C4-2B (cell line): ENCODE data around the gene HS6ST3.

Experiments
- ZFX ChIP-seq: fragments of 450-650 bp; IDR thresholded peaks from 2 replicates; pipeline ENCODE4 v1.6.1; 2017
- TF ChIP-seq, protein P1 (sequence below): fragments of 450-650 bp; conservative IDR thresholded peaks from 2 replicates; pipeline ENCODE4 v1.5.1; 2017; ENCODE audit warnings: mild to moderate bottlenecking

DNA sequence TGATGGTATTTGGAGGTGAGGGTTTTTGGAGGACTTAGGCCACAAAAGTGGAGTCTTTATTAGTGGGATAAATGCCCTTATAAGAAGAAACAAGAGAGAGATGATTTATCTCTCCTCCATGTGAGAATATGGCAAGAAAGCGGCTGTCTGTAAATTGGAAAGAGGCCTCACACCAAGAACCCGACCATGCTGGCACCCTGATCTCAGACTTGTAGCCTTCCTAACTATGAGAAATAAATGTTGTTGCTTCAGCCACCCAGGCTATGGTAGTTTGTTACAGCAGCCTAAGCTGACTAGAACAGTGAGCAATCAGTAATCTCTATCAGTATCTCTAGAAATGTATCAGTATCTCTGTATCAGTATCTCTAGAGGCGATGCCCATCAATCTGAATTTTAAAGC is 617.2 kb downstream of the HS6ST3 start:
- TF ChIP-seq, protein P1, sequence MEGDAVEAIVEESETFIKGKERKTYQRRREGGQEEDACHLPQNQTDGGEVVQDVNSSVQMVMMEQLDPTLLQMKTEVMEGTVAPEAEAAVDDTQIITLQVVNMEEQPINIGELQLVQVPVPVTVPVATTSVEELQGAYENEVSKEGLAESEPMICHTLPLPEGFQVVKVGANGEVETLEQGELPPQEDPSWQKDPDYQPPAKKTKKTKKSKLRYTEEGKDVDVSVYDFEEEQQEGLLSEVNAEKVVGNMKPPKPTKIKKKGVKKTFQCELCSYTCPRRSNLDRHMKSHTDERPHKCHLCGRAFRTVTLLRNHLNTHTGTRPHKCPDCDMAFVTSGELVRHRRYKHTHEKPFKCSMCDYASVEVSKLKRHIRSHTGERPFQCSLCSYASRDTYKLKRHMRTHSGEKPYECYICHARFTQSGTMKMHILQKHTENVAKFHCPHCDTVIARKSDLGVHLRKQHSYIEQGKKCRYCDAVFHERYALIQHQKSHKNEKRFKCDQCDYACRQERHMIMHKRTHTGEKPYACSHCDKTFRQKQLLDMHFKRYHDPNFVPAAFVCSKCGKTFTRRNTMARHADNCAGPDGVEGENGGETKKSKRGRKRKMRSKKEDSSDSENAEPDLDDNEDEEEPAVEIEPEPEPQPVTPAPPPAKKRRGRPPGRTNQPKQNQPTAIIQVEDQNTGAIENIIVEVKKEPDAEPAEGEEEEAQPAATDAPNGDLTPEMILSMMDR: no peak
- no peak for TF ChIP-seq ZFX
